NB4 (cell line): ENCODE data around the gene GATM.
"Not testable (repeated sequence)": the region's sequence is repeated elsewhere in the genome, so short reads cannot be mapped to it uniquely, and the experiment has no call there.

ENCODE experiments used
- DNase-seq: peaks from one replicate; pipeline ENCODE4 v3.0.0; 2010; ENCODE audit warnings: low read depth
- H3K4me3 ChIP-seq: one replicate; pipeline ENCODE4 v1.5.1; 2011; ENCODE audit warnings: mild to moderate bottlenecking, low read depth, low read length, moderate library complexity
- CTCF ChIP-seq: IDR thresholded peaks from one replicate; pipeline ENCODE4 v1.5.1; 2012; ENCODE audit warnings: low read depth, low read length
- MAX ChIP-seq: IDR thresholded peaks from 2 replicates; pipeline ENCODE4 v1.6.1; 2011; ENCODE audit warnings: low read depth, low read length
- MYC ChIP-seq: IDR thresholded peaks from 2 replicates; pipeline ENCODE4 v1.6.1; 2011; ENCODE audit warnings: low read depth, low read length
- POLR2A ChIP-seq: IDR thresholded peaks from 2 replicates; pipeline ENCODE4 v1.6.1; 2011; ENCODE audit warnings: mild to moderate bottlenecking; ENCODE audit not compliant: insufficient read length; ENCODE audit errors: extremely low read depth

Gene GATM

GRCh38 chr15:45376967-45377608 lies 1.3 kb downstream of the GATM start:
- H3K4me3 ChIP-seq: no peak overlapping the region
- TF ChIP-seq MYC: no peak
- no peak for TF ChIP-seq CTCF
- TF ChIP-seq POLR2A: no peak
- no peak for TF ChIP-seq MAX
- no peak for DNase-seq

GRCh38 chr15:45376300-45376928 lies 1.9 kb downstream of the GATM start:
- TF ChIP-seq MYC: no peak
- no peak for TF ChIP-seq MAX
- TF ChIP-seq POLR2A: no peak
- TF ChIP-seq CTCF: no peak
- DNase-seq: no peak
- H3K4me3 ChIP-seq: no peak overlapping the region

- DNase-seq: no peak
Measured at GRCh38 chr15:45375836-45376235, 2.5 kb downstream of the GATM start.

GRCh38 chr15:45373976-45374375 lies 4.4 kb downstream of the GATM start:
- no peak for TF ChIP-seq MAX
- TF ChIP-seq MYC: no peak
- no peak for TF ChIP-seq POLR2A
- no peak for TF ChIP-seq CTCF
- no peak overlapping the region for H3K4me3 ChIP-seq
- no peak for DNase-seq

More at GRCh38 chr15:45375836-45376235, 2.5 kb downstream of the GATM start:
- TF ChIP-seq MYC (no peak), MAX (no peak)
- no peak overlapping the region for H3K4me3 ChIP-seq

GRCh38 chr15:45372041-45372995 lies 6.0 kb downstream of the GATM start:
- peak; percentile 13 for DNase-seq
- TF ChIP-seq POLR2A (no peak), MYC (no peak), CTCF (no peak), MAX (no peak)
- no peak overlapping the region for H3K4me3 ChIP-seq

- no peak overlapping the region for H3K4me3 ChIP-seq
- no peak for TF ChIP-seq POLR2A
- TF ChIP-seq CTCF: no peak
- TF ChIP-seq MAX: no peak
- TF ChIP-seq MYC: no peak
- DNase-seq: no peak
Measured at GRCh38 chr15:45371546-45371945, 6.8 kb downstream of the GATM start.

GRCh38 chr15:45370042-45370441 lies 8.3 kb downstream of the GATM start:
- DNase-seq, H3K4me3 ChIP-seq: not testable (repeated sequence)

GRCh38 chr15:45367222-45367621 lies 11.1 kb downstream of the GATM start:
- DNase-seq, H3K4me3 ChIP-seq: not testable (repeated sequence)
